Measurements from ENCODE around the gene CX3CL1.

CX3CL1 gene

DNA sequence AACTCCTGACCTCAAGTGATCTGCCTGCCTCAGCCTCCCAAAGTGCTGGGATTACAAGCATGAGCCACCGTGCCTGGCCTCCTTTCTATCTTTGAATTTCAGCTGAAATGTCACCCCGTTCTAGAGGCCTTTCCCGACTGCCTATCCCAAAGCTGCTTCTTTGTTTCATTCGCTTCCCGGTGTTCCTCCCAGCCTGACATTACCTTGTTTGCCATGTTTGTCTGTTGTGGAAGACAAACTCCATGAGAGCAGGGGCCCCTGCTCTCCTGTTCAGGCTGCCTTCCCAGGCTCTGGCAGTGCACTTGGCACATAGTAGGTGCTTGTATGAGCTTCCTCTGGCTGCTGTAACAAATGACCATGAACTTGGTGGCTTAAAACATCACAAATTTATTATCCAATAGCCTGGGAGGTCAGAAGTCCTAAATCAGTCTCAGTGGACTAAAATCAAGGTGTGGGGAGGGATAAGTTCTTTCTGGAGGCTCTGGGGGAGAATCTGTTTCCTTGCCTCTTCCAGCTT is 16.3 kb upstream of the CX3CL1 start:
- TF ChIP-seq, protein P1, sequence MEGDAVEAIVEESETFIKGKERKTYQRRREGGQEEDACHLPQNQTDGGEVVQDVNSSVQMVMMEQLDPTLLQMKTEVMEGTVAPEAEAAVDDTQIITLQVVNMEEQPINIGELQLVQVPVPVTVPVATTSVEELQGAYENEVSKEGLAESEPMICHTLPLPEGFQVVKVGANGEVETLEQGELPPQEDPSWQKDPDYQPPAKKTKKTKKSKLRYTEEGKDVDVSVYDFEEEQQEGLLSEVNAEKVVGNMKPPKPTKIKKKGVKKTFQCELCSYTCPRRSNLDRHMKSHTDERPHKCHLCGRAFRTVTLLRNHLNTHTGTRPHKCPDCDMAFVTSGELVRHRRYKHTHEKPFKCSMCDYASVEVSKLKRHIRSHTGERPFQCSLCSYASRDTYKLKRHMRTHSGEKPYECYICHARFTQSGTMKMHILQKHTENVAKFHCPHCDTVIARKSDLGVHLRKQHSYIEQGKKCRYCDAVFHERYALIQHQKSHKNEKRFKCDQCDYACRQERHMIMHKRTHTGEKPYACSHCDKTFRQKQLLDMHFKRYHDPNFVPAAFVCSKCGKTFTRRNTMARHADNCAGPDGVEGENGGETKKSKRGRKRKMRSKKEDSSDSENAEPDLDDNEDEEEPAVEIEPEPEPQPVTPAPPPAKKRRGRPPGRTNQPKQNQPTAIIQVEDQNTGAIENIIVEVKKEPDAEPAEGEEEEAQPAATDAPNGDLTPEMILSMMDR (IDR thresholded peaks at IDR 0.05; ENCODE audit: control insufficient read depth, insufficient read depth, low read depth, low read length, missing control alignments) = no peak
- DNase-seq (ENCODE audit: low read depth) = no peak
- H3K4me3 ChIP-seq (ENCODE audit: control insufficient read depth, low read depth, low read length) = no peak overlapping the region

DNA sequence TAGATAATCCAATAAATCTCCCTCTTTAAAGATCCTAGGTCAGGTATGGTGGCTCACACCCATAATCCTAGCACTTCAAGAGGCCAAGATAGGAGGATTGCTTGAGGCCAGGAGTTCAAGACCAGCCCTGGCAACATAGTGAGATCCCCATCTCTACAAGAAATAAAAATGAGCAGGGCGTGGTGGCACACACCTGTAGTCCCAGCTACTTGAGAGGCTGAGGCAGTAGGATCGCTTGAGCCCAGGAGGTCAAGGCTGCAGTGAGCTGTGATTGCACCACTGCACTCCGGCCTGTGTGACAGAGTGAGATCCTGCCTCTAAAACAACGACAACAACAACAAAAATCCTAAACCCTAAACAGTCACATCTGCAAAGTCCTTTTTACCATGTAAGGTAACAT is 15.7 kb upstream of the CX3CL1 start:
- TF ChIP-seq, protein P1 (IDR thresholded peaks at IDR 0.05; ENCODE audit: control insufficient read depth, insufficient read depth, low read depth, low read length, missing control alignments) = no peak
- no peak overlapping the region for H3K4me3 ChIP-seq (ENCODE audit: control insufficient read depth, low read depth, low read length)
- DNase-seq (ENCODE audit: low read depth) = no peak

DNA sequence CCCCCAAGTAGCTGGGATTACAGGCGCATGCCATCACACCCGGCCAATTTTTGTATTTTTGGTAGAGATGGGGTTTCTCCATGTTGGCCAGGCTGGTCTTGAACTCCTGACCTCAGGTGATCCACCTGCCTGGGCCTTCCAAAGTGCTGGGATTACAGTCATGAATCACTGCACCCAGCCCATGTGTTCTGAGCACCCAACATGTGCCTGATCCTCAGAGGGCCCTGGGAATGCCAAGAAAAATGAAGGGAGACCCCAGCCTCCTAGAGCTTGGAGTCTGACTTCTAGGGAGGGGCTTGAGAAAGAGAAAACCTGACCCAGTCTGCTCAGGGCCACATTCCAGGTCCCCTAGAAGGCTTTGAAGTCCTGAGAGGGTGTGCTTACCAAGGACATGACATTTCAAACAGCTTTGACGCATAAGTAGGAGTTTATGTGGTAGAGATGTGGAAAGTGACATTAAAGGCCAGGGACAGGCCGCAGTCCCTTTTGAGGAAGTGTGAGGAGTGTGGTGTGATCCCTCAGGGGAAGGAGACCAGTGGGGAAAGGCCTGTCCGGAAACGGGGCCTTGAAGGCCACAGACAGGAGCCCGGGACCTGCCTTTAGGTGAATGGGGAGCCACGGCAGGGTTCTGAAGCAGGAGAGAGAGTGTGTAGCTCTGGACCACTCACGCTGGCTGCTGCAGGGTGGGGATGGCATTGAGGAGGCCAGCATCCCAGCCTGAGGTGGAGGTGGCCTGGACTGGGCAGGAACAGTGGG is 14.8 kb upstream of the CX3CL1 start:
- no peak overlapping the region for H3K4me3 ChIP-seq (ENCODE audit: control insufficient read depth, low read depth, low read length)
- no peak for DNase-seq (ENCODE audit: low read depth)
- TF ChIP-seq, protein P1 (IDR thresholded peaks at IDR 0.05; ENCODE audit: control insufficient read depth, insufficient read depth, low read depth, low read length, missing control alignments) = no peak

DNA sequence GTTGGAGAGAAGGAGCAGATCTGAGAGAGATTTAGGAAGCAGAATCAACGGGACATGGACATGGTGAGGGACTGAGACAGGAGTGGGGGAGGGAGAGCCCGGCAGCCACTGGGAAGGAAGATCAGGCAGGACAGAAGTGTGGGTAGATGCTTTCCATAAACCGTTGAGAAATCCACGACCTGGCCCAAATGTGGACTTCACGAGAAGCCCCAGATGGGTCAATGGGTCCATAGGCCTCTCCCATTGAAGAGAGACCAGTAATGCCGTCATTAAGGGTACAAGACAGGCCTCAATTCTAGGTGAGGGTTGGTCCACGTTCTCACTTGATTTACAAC is 14.2 kb upstream of the CX3CL1 start:
- H3K4me3 ChIP-seq (ENCODE audit: control insufficient read depth, low read depth, low read length) = no peak overlapping the region
- DNase-seq (ENCODE audit: low read depth) = no peak
- TF ChIP-seq, protein P1 (IDR thresholded peaks at IDR 0.05; ENCODE audit: control insufficient read depth, insufficient read depth, low read depth, low read length, missing control alignments) = no peak

DNA sequence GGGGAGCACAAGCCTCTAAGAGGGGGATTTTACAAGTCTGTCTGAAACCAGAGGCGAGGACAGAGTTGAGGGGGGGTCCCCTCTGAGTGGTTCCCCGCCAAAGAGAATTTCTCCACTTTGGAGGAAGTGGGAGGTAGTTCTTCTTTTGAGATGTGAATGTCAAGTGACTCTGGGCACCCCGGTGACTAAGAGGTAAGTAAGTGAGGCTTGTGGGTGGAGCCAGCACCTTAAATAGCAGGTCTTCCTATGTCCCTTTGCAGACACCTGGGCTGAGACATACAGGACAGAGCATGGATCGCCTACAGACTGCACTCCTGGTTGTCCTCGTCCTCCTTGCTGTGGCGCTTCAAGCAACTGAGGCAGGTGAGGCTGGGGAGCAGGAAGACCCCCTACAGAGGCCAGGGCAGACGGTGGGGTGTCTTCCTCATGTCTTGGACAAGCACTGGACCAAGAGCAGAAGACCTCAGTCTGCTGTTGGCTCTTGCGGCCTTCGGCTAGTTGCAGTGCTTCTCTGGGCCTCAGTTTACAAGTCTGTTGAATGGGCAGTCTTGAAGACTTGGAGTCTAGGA is 13.7 kb upstream of the CX3CL1 start, which contains the start of gene CCL22:
CCL22 (plus strand) TSS at position 257 of the 569 bp plus-strand sequence; CDS start at position 291, 34 bp downstream.
- TF ChIP-seq, protein P1 (IDR thresholded peaks at IDR 0.05; ENCODE audit: control insufficient read depth, insufficient read depth, low read depth, low read length, missing control alignments) = no peak
- no peak for DNase-seq (ENCODE audit: low read depth)

DNA sequence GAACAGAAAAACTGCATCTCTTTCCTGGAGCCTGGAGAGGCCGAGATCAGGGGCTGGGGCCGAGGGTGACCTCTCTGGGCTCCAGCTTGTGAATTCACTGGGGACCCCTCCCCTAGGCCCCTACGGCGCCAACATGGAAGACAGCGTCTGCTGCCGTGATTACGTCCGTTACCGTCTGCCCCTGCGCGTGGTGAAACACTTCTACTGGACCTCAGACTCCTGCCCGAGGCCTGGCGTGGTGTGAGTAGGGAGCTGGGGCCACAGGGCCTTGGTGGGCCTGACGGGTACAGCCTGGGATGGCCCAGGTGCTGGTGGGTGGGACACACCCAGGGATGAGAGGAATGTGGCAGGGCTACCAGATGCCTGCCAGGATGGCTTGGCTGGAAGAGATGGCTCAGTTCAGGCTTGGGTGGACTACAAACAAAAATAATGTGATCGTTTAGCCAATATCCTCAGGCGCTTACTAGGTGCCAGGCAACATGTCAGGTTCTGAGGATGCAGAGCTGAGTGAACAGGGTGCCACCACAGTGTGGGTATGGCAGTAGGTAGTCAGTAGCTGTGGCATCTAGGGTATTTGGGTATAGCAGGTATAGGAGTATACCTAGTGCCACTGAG is 11.9 kb upstream of the CX3CL1 start:
- TF ChIP-seq, protein P1 (IDR thresholded peaks at IDR 0.05; ENCODE audit: control insufficient read depth, insufficient read depth, low read depth, low read length, missing control alignments) = no peak
- no peak for DNase-seq (ENCODE audit: low read depth)
- H3K4me3 ChIP-seq (ENCODE audit: control insufficient read depth, low read depth, low read length) = no peak overlapping the region

More for the DNA sequence above, 13.7 kb upstream of the CX3CL1 start, which contains the start of gene CCL22:
- no peak within 1 kb of the TSS for H3K4me3 ChIP-seq (ENCODE audit: control insufficient read depth, low read depth, low read length)

All from AG09309 (cell line).